PC-3 (cell line): ENCODE measurements around the gene TECTA. TPM values are rescaled to one million over a fixed set of nuclear protein-coding genes. Genes with fewer than 3 reads are reported as not detected.

Experiments used
- ATAC-seq: fragments of 200-7000 bp; cut with Tn5 transposase; 2 replicates; pipeline ENCODE4 v1.9.1; 2020; ENCODE audit warnings: mild to moderate bottlenecking, moderate library complexity
- BruUV-seq: library from RNA; stranded (reverse); fragments of 400-500 nt; replicated peaks from 2 replicates; lab custom pipeline; 2021; lab: Mats Ljungman, UMichigan
- CTCF ChIA-PET: fragments of 300-600 bp; sonication (Branson Sonifier 250); formaldehyde crosslinking; loops from one replicate; lab custom pipeline; 2022; ENCODE audit warnings: antibody characterized with exemption; lab: Charles Lee
- POLR2A ChIA-PET: fragments of 300-600 bp; sonication (Branson Sonifier 250); formaldehyde crosslinking; loops from one replicate; lab custom pipeline; 2022; ENCODE audit warnings: antibody characterized with exemption; ENCODE audit not compliant: unreplicated experiment; lab: Charles Lee
- DNase-seq: peaks from one replicate; pipeline ENCODE4 v3.0.0-alpha.2; 2015
- H2AFZ ChIP-seq: fragments of 300-600 bp; sonication (generic); 2 replicates; pipeline ENCODE4 v1.6.0; 2016; ENCODE audit warnings: antibody characterized with exemption, low read length
- H3F3A ChIP-seq: fragments of 300-600 bp; sonication (generic); one replicate; pipeline ENCODE4 v1.6.0; 2017; ENCODE audit warnings: antibody characterized with exemption, low read length, control low read depth, mild to moderate bottlenecking; ENCODE audit not compliant: unreplicated experiment
- H3K27ac ChIP-seq: fragments of 300-600 bp; sonication (generic); 2 replicates; pipeline ENCODE4 v1.5.1; 2016; ENCODE audit warnings: mild to moderate bottlenecking, low read length
- H3K27me3 ChIP-seq: fragments of 300-600 bp; sonication (generic); 2 replicates; pipeline ENCODE4 v1.6.1; 2016; ENCODE audit warnings: low read length, mixed read lengths
- H3K36me3 ChIP-seq: fragments of 300-600 bp; sonication (generic); 2 replicates; pipeline ENCODE4 v1.6.1; 2016; ENCODE audit warnings: low read depth, mixed run types, low read length, mixed read lengths
- H3K4me1 ChIP-seq: fragments of 300-600 bp; sonication (generic); 2 replicates; pipeline ENCODE4 v1.5.1; 2016; ENCODE audit warnings: low read length; ENCODE audit not compliant: insufficient read depth
- H3K4me2 ChIP-seq: fragments of 300-600 bp; sonication (generic); 2 replicates; pipeline ENCODE4 v1.6.0; 2016; ENCODE audit warnings: low read length
- H3K4me3 ChIP-seq: fragments of 300-600 bp; sonication (generic); 2 replicates; pipeline ENCODE4 v1.5.1; 2016; ENCODE audit warnings: mild to moderate bottlenecking, low read length, mixed read lengths
- H3K79me2 ChIP-seq: fragments of 300-600 bp; sonication (generic); 2 replicates; pipeline ENCODE4 v1.6.1; 2017; ENCODE audit warnings: low read length, mixed read lengths
- H3K9ac ChIP-seq: fragments of 300-600 bp; sonication (generic); 2 replicates; pipeline ENCODE4 v1.6.0; 2016; ENCODE audit warnings: mild to moderate bottlenecking, low read length
- H3K9me2 ChIP-seq: fragments of 300-600 bp; sonication (generic); replicated peaks from 2 replicates; pipeline ENCODE4 v1.6.1; 2016; ENCODE audit warnings: mixed run types, low read length, mixed read lengths
- H3K9me3 ChIP-seq: fragments of 300-600 bp; sonication (generic); 2 replicates; pipeline ENCODE4 v1.6.1; 2016; ENCODE audit warnings: low read length, mixed read lengths
- H4K20me1 ChIP-seq: fragments of 300-600 bp; sonication (generic); 2 replicates; pipeline ENCODE4 v1.6.1; 2016; ENCODE audit warnings: low read length, mixed read lengths
- CTCF ChIP-seq: fragments of 300-600 bp; sonication (generic); conservative IDR thresholded peaks from 2 replicates; pipeline ENCODE4 v1.5.1; 2017; ENCODE audit warnings: antibody characterized with exemption, low read depth, mild to moderate bottlenecking, low read length
- EZH2 ChIP-seq: fragments of 300-600 bp; sonication (generic); IDR thresholded peaks from one replicate; pipeline ENCODE4 v1.6.1; 2017; ENCODE audit warnings: antibody characterized with exemption, mild to moderate bottlenecking, low read length; ENCODE audit not compliant: unreplicated experiment
- EZH2phosphoT487 ChIP-seq: fragments of 300-600 bp; sonication (generic); IDR thresholded peaks from 2 replicates; pipeline ENCODE4 v1.6.1; 2018; ENCODE audit warnings: mild to moderate bottlenecking, antibody characterized with exemption, low read length, borderline replicate concordance
- intact Hi-C: fragments of 100-400 bp; cut with micrococcal nuclease; formaldehyde crosslinking; loops from 2 replicates; pipeline ENCODE4 v1.9.0; 2023
- total RNA-seq: library from RNA; depleted of rRNA; stranded (reverse); fragments of >200 nt; gene quantifications from 2 replicates; pipeline ENCODE4 v1.2.3, GENCODE V29; 2014

TECTA gene
- total RNA-seq, 1 experiment from 2014 or later = 0.11 TPM

GRCh38 chr11:121131656-121132055, 30.6 kb downstream of the TECTA start:
- Histone ChIP-seq H3K79me2 (no peaks in the 10 kb centered on the region), H3K9ac (no peak overlapping the region), H3K27me3 (peaks cover 23% of the 10 kb centered on the region; the same call in 1 of the 2 replicates), H3K4me1 (peaks cover 12% of the 10 kb centered on the region), H4K20me1 (no peaks in the 10 kb centered on the region), H3K9me3 (no peaks in the 10 kb centered on the region), H3K9me2 (no peaks in the 10 kb centered on the region; the same call in 1 of the 2 replicates), H3K4me2 (peak overlapping the region; percentile 51; the same call in 1 of the 2 replicates), H3K36me3 (no peaks in the 10 kb centered on the region), H3K27ac (no peak overlapping the region), H3F3A (no peaks in the 10 kb centered on the region), H3K4me3 (no peak overlapping the region; the same call in 1 of the 2 replicates), H2AFZ (no peak overlapping the region)
- no peak for TF ChIP-seq EZH2phosphoT487
- no peak for TF ChIP-seq EZH2
- TF ChIP-seq CTCF = no peak
- no peak for DNase-seq
- intact Hi-C loops = no loop called here
- BruUV-seq = no TSS peak
- CTCF ChIA-PET = no interaction called here
- POLR2A ChIA-PET = no interaction called here
- ATAC-seq = peak; percentile 27

- CTCF ChIA-PET = no interaction called here
- peak overlapping the region; percentile 51 for H3K4me2 ChIP-seq
Measured at GRCh38 chr11:121132211-121132976, 31.4 kb downstream of the TECTA start.

More at GRCh38 chr11:121132211-121132976, 31.4 kb downstream of the TECTA start:
- Histone ChIP-seq H3K27ac (no peak overlapping the region), H3F3A (no peaks in the 10 kb centered on the region), H3K4me1 (peaks cover 12% of the 10 kb centered on the region), H3K36me3 (no peaks in the 10 kb centered on the region), H3K4me3 (peak overlapping the region; percentile 3; the same call in 1 of the 2 replicates), H3K9me2 (no peaks in the 10 kb centered on the region; the same call in 1 of the 2 replicates), H4K20me1 (no peaks in the 10 kb centered on the region), H3K9ac (no peak overlapping the region), H3K79me2 (no peaks in the 10 kb centered on the region), H2AFZ (no peak overlapping the region; the same call in 1 of the 2 replicates), H3K27me3 (peaks cover 16% of the 10 kb centered on the region; the same call in 1 of the 2 replicates), H3K9me3 (no peaks in the 10 kb centered on the region)
- BruUV-seq = no TSS peak
- DNase-seq = peak; percentile 74
- ATAC-seq = peak; percentile 69
- intact Hi-C loops = no loop called here
- TF ChIP-seq CTCF = peak; percentile 48; the same call in 1 of the 2 replicates
- TF ChIP-seq EZH2 = no peak
- POLR2A ChIA-PET = no interaction called here
